Uterus (tissue), 4 donors: ENCODE data around the gene PITPNM3. TPM values are rescaled to one million over a fixed set of nuclear protein-coding genes. Genes with fewer than 3 reads are reported as not detected.

Source experiments
- DNase-seq, 2 donors: peaks; one replicate each; pipeline ENCODE4 v3.0.0-alpha.2; 2019 to 2020
- H3K27ac ChIP-seq, 2 donors: fragments of 200-600 bp; sonication (generic); 1 replicate in 1 of 2; 2 replicates in 1 of 2; pipeline ENCODE4 v1.5.1; 2016 to 2018
- H3K27me3 ChIP-seq, 2 donors: fragments of 200-600 bp; sonication (generic); one replicate each; pipeline ENCODE4 v1.5.1; 2018 to 2019; ENCODE audit warnings: control low read depth in 1 of 2
- H3K36me3 ChIP-seq, 2 donors: fragments of 200-600 bp; sonication (generic); one replicate each; pipeline ENCODE4 v1.5.1; 2019; ENCODE audit warnings: control low read depth in 1 of 2
- H3K4me1 ChIP-seq, 2 donors: fragments of 200-600 bp; sonication (generic); one replicate each; pipeline ENCODE4 v1.5.1; 2018 to 2019; ENCODE audit warnings: control low read depth in 1 of 2
- H3K4me3 ChIP-seq, 2 donors: fragments of 200-600 bp; sonication (generic); 1 replicate in 1 of 2; 2 replicates in 1 of 2; pipeline ENCODE4 v1.5.1; 2018 to 2019; ENCODE audit warnings: mild to moderate bottlenecking in 1 of 2
- H3K9me3 ChIP-seq, 2 donors: fragments of 200-600 bp; sonication (generic); one replicate each; pipeline ENCODE4 v1.5.1; 2019; ENCODE audit warnings: control low read depth in 1 of 2
- POLR2A ChIP-seq, 2 donors: fragments of 450-650 bp; IDR thresholded peaks; one replicate each; pipeline ENCODE4 v1.6.1; 2016; ENCODE audit warnings: antibody characterized with exemption in 2 of 2, mild to moderate bottlenecking in 1 of 2, moderate library complexity in 1 of 2
- intact Hi-C: fragments of 100-400 bp; cut with DNase I; formaldehyde crosslinking; loops from one replicate; pipeline ENCODE4 v1.15.1; 2023; ENCODE audit warnings: low total_unique reads
- total RNA-seq, 4 donors: library from RNA; depleted of rRNA in 3 of 4; stranded (reverse); fragments of >200 nt in 3 of 4; gene quantifications; one replicate each; pipeline versions ENCODE4 v1.1.0 to v1.2.4, GENCODE V29; 2014 to 2023
- TF ChIP-seq, protein P1 (sequence below), 4 experiments: fragments of 200-600 bp in 2 of 4; fragments of 450-650 bp in 2 of 4; sonication (generic) in 2 of 4; IDR thresholded peaks; one replicate each; pipeline ENCODE4 v1.5.1; 2016 to 2019; ENCODE audit warnings: antibody characterized with exemption in 4 of 4, mild to moderate bottlenecking in 2 of 4, moderate library complexity in 1 of 4
- donor health status: DM: yes; HTN: yes; CAD: no.

PITPNM3 gene
- total RNA-seq, 4 donors from 2014 or later = 0.59 to 9.3 (median 6.1) TPM

DNA sequence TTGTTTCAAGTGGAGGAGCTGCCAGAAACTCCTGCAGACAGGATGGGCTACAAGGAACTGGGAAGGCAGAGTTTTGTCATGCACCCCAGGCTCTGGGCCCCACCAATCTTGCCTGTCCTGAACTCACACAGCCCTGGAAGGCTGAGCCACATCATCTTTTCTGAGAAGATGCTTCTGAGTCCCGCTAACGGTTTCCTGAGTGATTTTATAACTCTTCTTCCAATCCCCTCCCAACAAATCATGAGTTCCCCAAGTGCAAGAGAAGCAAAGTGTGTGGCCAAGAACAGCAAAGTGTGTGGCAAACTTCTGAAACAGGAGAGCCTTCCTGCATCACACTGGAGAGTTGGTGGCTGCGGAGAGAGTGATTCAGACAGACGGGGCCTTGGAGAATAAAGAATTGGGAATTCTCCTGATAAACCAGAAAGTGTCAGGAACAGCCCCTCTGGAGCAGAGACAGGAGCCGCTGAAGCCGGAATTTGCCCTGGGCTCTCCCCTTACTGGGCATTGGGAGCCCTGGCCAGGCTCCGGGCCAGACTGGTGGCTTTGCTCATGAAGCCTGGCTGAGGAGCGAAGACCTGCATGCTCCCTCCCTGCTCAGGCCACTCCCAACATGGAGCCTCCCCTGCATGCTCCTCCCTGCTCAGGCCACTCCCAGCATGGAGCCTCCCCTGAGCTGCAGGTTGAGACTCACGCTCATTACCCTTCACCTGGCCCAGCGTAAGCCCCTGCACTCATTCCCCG is 47.2 kb downstream of the PITPNM3 start:
- H3K4me1 ChIP-seq = no peaks in the 10 kb centered on the region
- DNase-seq = no peak
- H3K9me3 ChIP-seq = no peaks in the 10 kb centered on the region
- TF ChIP-seq, protein P1, sequence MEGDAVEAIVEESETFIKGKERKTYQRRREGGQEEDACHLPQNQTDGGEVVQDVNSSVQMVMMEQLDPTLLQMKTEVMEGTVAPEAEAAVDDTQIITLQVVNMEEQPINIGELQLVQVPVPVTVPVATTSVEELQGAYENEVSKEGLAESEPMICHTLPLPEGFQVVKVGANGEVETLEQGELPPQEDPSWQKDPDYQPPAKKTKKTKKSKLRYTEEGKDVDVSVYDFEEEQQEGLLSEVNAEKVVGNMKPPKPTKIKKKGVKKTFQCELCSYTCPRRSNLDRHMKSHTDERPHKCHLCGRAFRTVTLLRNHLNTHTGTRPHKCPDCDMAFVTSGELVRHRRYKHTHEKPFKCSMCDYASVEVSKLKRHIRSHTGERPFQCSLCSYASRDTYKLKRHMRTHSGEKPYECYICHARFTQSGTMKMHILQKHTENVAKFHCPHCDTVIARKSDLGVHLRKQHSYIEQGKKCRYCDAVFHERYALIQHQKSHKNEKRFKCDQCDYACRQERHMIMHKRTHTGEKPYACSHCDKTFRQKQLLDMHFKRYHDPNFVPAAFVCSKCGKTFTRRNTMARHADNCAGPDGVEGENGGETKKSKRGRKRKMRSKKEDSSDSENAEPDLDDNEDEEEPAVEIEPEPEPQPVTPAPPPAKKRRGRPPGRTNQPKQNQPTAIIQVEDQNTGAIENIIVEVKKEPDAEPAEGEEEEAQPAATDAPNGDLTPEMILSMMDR (IDR thresholded peaks at IDR 0.05) = no peak
- no peaks in the 10 kb centered on the region for H3K36me3 ChIP-seq
- H3K27ac ChIP-seq = no peak overlapping the region
- H3K4me3 ChIP-seq = no peak overlapping the region
- H3K27me3 ChIP-seq = no peaks in the 10 kb centered on the region
- intact Hi-C loops = no loop called here

- Histone ChIP-seq H3K4me3 (no peak overlapping the region), H3K9me3 (no peaks in the 10 kb centered on the region), H3K4me1 (no peaks in the 10 kb centered on the region), H3K27me3 (no peaks in the 10 kb centered on the region), H3K36me3 (no peaks in the 10 kb centered on the region), H3K27ac (no peak overlapping the region)
- TF ChIP-seq, protein P1 (IDR thresholded peaks at IDR 0.05) = no peak
- TF ChIP-seq POLR2A (IDR thresholded peaks at IDR 0.05) = no peak
- DNase-seq = no peak
- intact Hi-C loops = no loop called here
Measured at GRCh38 chr17:6508519-6509030, 47.8 kb downstream of the PITPNM3 start.

GRCh38 chr17:6508016-6508415 is 48.3 kb downstream of the PITPNM3 start:
- no peaks in the 10 kb centered on the region for H3K9me3 ChIP-seq
- no peak overlapping the region for H3K4me3 ChIP-seq
- H3K4me1 ChIP-seq = no peaks in the 10 kb centered on the region
- no peaks in the 10 kb centered on the region for H3K27me3 ChIP-seq
- intact Hi-C loops = no loop called here
- peak overlapping the region in 1 of 2 donors; percentile 22 for H3K27ac ChIP-seq
- no peak for TF ChIP-seq POLR2A (IDR thresholded peaks at IDR 0.05)
- TF ChIP-seq, protein P1 (IDR thresholded peaks at IDR 0.05) = no peak
- DNase-seq = no peak
- H3K36me3 ChIP-seq = no peaks in the 10 kb centered on the region

GRCh38 chr17:6507535-6507934 is 48.8 kb downstream of the PITPNM3 start:
- intact Hi-C loops = no loop called here
- DNase-seq = peak; percentile 45 to 51
- peak overlapping the region in 1 of 2 donors; percentile 22 for H3K27ac ChIP-seq

DNA sequence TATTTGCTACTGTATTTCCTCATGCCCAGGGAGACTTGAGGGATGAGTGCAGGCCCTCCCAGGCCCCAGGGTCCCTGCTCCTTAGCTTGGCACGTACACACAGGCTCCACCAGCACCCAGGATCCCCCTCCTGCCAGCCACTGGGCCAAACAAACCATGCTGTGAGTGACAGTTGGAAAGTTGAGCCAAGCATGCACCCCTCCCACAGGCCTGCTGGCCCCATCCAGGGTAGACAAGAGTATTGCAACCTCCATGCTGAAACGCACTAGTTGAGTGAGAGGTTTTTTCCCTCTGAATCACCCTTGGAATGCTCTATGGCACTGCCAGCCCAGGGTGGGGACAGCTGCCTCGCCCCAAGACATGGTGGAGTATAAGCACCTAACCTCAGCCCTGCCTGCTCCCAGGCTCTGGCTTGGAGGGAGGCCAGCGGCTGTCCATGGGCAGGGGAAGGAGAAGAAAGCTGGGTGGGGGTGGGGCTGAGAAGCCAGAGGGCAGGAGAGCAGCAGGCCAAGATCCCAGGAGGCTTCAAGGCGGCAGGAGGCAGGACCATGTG is 49.6 kb downstream of the PITPNM3 start:
- no peak for DNase-seq

More at GRCh38 chr17:6507535-6507934, 48.8 kb downstream of the PITPNM3 start:
- Histone ChIP-seq H3K27me3 (no peaks in the 10 kb centered on the region), H3K36me3 (no peaks in the 10 kb centered on the region), H3K9me3 (no peaks in the 10 kb centered on the region), H3K4me3 (no peak overlapping the region), H3K4me1 (no peaks in the 10 kb centered on the region)
- no peak for TF ChIP-seq POLR2A (IDR thresholded peaks at IDR 0.05)
- TF ChIP-seq, protein P1 (IDR thresholded peaks at IDR 0.05) = no peak

More for the DNA sequence above, 49.6 kb downstream of the PITPNM3 start:
- H3K27ac ChIP-seq = no peak overlapping the region
- TF ChIP-seq POLR2A (IDR thresholded peaks at IDR 0.05) = no peak
- TF ChIP-seq, protein P1 (IDR thresholded peaks at IDR 0.05) = no peak
- no peak overlapping the region for H3K4me3 ChIP-seq
- no peaks in the 10 kb centered on the region for H3K9me3 ChIP-seq
- intact Hi-C loops = no loop called here
- no peaks in the 10 kb centered on the region for H3K4me1 ChIP-seq
- no peaks in the 10 kb centered on the region for H3K27me3 ChIP-seq
- no peaks in the 10 kb centered on the region for H3K36me3 ChIP-seq
